GM23338 (cell line): ENCODE data around the gene ADPRHL1. TPM values are rescaled to one million over a fixed set of nuclear protein-coding genes. Genes with fewer than 3 reads are reported as not detected.

ENCODE experiments used
- CREB1 ChIP-seq: fragments of 250-450 bp; sonication (Bioruptor Pico); IDR thresholded peaks from 2 replicates; pipeline ENCODE4 v1.5.0; 2020; ENCODE audit warnings: low read depth, mild to moderate bottlenecking, moderate library complexity
- EZH2 ChIP-seq: fragments of 200-600 bp; sonication (generic); IDR thresholded peaks from one replicate; pipeline ENCODE4 v1.8.0; 2017; ENCODE audit warnings: antibody characterized with exemption, mild to moderate bottlenecking, low read depth; ENCODE audit not compliant: unreplicated experiment
- EZH2phosphoT487 ChIP-seq: fragments of 200-600 bp; sonication (generic); IDR thresholded peaks from one replicate; pipeline ENCODE4 v1.8.1; 2018; ENCODE audit warnings: antibody characterized with exemption; ENCODE audit not compliant: unreplicated experiment
- POLR2AphosphoS5 ChIP-seq: IDR thresholded peaks from 2 replicates; pipeline ENCODE4 v1.6.1; 2016; ENCODE audit warnings: antibody characterized with exemption, low read depth
- ZNF331 ChIP-seq: fragments of 250-450 bp; sonication (Bioruptor Pico); IDR thresholded peaks from 2 replicates; pipeline ENCODE4 v1.5.0; 2020; ENCODE audit warnings: low read depth, mild to moderate bottlenecking, moderate library complexity
- ZNF462 ChIP-seq: fragments of 250-450 bp; sonication (Bioruptor Pico); IDR thresholded peaks from 2 replicates; pipeline ENCODE4 v1.5.0; 2020; ENCODE audit warnings: mild to moderate bottlenecking, moderate library complexity
- polyA plus RNA-seq: library from polyadenylated mRNA; unstranded; fragments of >200 nt; fragmentation: Nextera tagmentation; extraction: Ambion mirVana; gene quantifications from 2 replicates; pipeline ENCODE4 v1.2.1, GENCODE V29; 2016
- total RNA-seq: library from RNA; depleted of rRNA; stranded (reverse); fragments of >200 nt; shearing (Covaris generic); gene quantifications from 2 replicates; pipeline ENCODE4 v1.2.3, GENCODE V29; 2014
- TF ChIP-seq, protein P1 (sequence below): IDR thresholded peaks from 2 replicates; pipeline ENCODE4 v1.6.1; 2016; ENCODE audit warnings: antibody characterized with exemption
- TF ChIP-seq, protein P2 (sequence below), 2 experiments: fragments of 200-600 bp in 1 of 2; sonication (generic) in 1 of 2; conservative IDR thresholded peaks; 2 replicates each; pipeline versions ENCODE4 v1.5.1 to v1.6.1; 2016 to 2017; ENCODE audit warnings: antibody characterized with exemption in 2 of 2, low read depth in 2 of 2, mild to moderate bottlenecking in 2 of 2, moderate library complexity in 1 of 2

Gene ADPRHL1
- total and polyA plus RNA-seq, 2 experiments from 2014 or later: 0.80 to 1.0 TPM

DNA sequence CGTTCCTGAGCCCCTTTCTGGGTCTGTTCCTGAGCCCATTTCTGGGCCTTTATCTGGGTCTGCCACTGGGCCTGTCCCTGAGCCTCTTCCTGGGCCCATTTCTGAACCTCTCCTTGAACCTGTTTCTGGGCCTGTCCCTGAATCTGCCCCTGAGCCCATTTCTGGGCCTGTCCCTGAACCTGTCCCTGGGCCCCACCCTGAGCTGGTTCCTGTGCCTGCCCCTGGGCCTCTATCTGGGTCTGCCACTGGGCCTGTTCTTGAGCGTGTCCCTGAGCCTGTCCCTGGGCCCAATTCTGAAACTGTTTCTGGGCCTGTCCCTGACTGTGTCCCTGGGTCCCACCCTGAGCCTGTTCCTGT, 48.9 kb downstream of the ADPRHL1 start (continued):
- TF ChIP-seq ZNF462 (CRISPR knock-in tag) (no peak), POLR2AphosphoS5 (no peak), ZNF331 (CRISPR knock-in tag) (no peak), EZH2phosphoT487 (no peak), CREB1 (CRISPR knock-in tag) (no peak), EZH2 (no peak)
- TF ChIP-seq, protein P1, sequence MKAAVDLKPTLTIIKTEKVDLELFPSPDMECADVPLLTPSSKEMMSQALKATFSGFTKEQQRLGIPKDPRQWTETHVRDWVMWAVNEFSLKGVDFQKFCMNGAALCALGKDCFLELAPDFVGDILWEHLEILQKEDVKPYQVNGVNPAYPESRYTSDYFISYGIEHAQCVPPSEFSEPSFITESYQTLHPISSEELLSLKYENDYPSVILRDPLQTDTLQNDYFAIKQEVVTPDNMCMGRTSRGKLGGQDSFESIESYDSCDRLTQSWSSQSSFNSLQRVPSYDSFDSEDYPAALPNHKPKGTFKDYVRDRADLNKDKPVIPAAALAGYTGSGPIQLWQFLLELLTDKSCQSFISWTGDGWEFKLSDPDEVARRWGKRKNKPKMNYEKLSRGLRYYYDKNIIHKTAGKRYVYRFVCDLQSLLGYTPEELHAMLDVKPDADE: no peak
- TF ChIP-seq, protein P2, sequence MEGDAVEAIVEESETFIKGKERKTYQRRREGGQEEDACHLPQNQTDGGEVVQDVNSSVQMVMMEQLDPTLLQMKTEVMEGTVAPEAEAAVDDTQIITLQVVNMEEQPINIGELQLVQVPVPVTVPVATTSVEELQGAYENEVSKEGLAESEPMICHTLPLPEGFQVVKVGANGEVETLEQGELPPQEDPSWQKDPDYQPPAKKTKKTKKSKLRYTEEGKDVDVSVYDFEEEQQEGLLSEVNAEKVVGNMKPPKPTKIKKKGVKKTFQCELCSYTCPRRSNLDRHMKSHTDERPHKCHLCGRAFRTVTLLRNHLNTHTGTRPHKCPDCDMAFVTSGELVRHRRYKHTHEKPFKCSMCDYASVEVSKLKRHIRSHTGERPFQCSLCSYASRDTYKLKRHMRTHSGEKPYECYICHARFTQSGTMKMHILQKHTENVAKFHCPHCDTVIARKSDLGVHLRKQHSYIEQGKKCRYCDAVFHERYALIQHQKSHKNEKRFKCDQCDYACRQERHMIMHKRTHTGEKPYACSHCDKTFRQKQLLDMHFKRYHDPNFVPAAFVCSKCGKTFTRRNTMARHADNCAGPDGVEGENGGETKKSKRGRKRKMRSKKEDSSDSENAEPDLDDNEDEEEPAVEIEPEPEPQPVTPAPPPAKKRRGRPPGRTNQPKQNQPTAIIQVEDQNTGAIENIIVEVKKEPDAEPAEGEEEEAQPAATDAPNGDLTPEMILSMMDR (conservative IDR thresholded peaks at IDR 0.05; ENCODE audit: low read depth in 2 of 2): no peak
